ENCODE data around the gene SNX2. TPM values are rescaled to one million over a fixed set of nuclear protein-coding genes. Genes with fewer than 3 reads are reported as not detected.

Gene SNX2
- polyA plus RNA-seq, 10 donors, result 47.5 to 69.6 (median 60.4) TPM

Other genes with a start within 250 kb of the SNX2 start
- gene SNX24, start 70.5 kb downstream of the SNX2 start, polyA plus RNA-seq (ENCODE audit: insufficient read length in 10 of 10), result 10 to 100 TPM; 11.4 to 15.6 (median 12.8) TPM

Data from muscle of back (tissue), 10 donors.